Motor neuron (in vitro differentiated cells): ENCODE data around the gene MFSD6. TPM values are rescaled to one million over a fixed set of nuclear protein-coding genes. Genes with fewer than 3 reads are reported as not detected.
A peak's percentile ranks its signal among the peaks of the same experiment; 100 is the strongest.

ENCODE experiments used
- ATAC-seq, 8 experiments: fragments of 200-7000 bp; cut with Tn5 transposase; replicated peaks in 6 of 8; 2 replicates each; pipeline ENCODE4 v1.8.0; 2021; ENCODE audit warnings: mild to moderate bottlenecking in 8 of 8, moderate library complexity in 8 of 8
- H3K27ac ChIP-seq, 2 donors: fragments of 250-450 bp; sonication (Bioruptor Pico); 2 replicates each; pipeline ENCODE4 v1.9.0; 2021; ENCODE audit warnings: antibody characterized with exemption in 2 of 2, mild to moderate bottlenecking in 2 of 2, moderate library complexity in 1 of 2
- H3K4me1 ChIP-seq, 2 donors: fragments of 250-450 bp; sonication (Bioruptor Pico); replicated peaks in 1 of 2; 2 replicates each; pipeline ENCODE4 v1.6.1; 2021; ENCODE audit warnings: antibody characterized with exemption in 2 of 2, mild to moderate bottlenecking in 2 of 2, moderate library complexity in 1 of 2
- H3K4me3 ChIP-seq, 5 donors: fragments of 250-450 bp; sonication (Bioruptor Pico); 2 replicates each; pipeline ENCODE4 v1.9.0; 2021; ENCODE audit warnings: antibody characterized with exemption in 5 of 5, mild to moderate bottlenecking in 5 of 5, moderate library complexity in 4 of 5
- WGBS, 10 experiments: fragments of 450-650 bp; shearing (Covaris generic); methylation state at CpG; one replicate each; pipeline ENCODE4 v1.0.0; 2022; 5-methylcytosine and 5-hydroxymethylcytosine counted together
- in situ Hi-C, 9 experiments: fragments of 400-800 bp; cut with MboI; loops; one replicate each; pipeline ENCODE4 v1.15.0; 2021; ENCODE audit warnings: low sequenced_read_pairs in 9 of 9, low pct_unique_long_range_greater_than_20kb in 2 of 9; ENCODE audit not compliant: unreplicated experiment in 9 of 9
- total RNA-seq, 8 experiments: library from RNA; unstranded; fragments of 300-600 nt; gene quantifications; 2 replicates each; pipeline versions ENCODE4 v1.2.3 to v1.2.4, GENCODE V29; 2022

The MFSD6 gene
- total RNA-seq, 8 experiments from 2014 or later: 3.9 to 21.7 (median 12.4) TPM

- ATAC-seq: peak in 2 of 8 experiments; percentile 7 to 8
- in situ Hi-C loops: loop anchor here in 1 of 9 experiments (25.0 kb wide), 1 partner anchor 133 kb away; no protein-coding TSS in a partner anchor
- WGBS, 10 experiments: 60 to 100% (median 88%) methylated on average over 1 to 6 of the region's 6 CpGs; no CpG with 5 or more reads in 3 of the 10 experiments
- Histone ChIP-seq H3K4me1 (no peaks in the 10 kb centered on the region), H3K4me3 (no peak overlapping the region), H3K27ac (no peak overlapping the region)
These were observed 29.3 kb upstream of the MFSD6 start for GRCh38 chr2:190378880-190379237.

DNA sequence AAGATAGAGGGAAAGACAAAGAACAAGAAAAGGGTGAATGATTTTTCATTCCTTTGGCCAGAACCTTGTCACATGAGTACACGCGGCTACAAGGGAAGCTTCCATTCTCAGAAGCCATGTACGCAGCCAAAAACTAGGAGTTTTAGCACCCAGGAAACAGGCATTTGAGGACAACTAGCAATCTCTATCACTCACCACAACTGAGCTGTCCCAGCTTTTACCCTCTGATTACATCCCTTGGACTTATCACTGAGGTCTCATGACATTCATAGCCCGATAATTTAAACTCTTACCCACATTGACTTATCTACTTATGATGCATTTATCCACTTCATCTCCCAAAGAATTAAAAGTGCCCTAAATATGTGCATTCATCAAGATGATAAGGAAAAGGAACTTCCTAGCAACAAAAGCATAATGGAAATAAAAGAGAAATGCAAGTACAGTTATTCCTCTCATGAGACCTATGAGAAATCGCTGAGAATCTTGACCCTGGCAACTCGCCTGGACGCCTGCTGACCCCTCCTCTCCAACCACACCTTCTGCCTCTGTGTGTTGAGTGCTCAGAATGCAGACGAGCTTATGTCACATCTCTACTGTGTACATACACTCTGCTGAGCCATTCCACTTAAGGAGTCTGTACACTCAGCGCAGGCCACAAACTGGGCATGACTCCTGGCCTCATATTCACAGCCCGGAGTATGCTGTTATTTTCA lies 28.7 kb upstream of the MFSD6 start:
- H3K27ac ChIP-seq: no peak overlapping the region
- in situ Hi-C loops: loop anchor here in 1 of 9 experiments (25.0 kb wide), 1 partner anchor 133 kb away; no protein-coding TSS in a partner anchor
- ATAC-seq: peak; percentile 42 to 99 (median 72)
- WGBS, 10 experiments: 22 to 92% (median 71%) methylated on average over 1 to 7 of the region's 10 CpGs; no CpG with 5 or more reads in 1 of the 10 experiments
- H3K4me1 ChIP-seq: no peaks in the 10 kb centered on the region
- H3K4me3 ChIP-seq: no peak overlapping the region

DNA sequence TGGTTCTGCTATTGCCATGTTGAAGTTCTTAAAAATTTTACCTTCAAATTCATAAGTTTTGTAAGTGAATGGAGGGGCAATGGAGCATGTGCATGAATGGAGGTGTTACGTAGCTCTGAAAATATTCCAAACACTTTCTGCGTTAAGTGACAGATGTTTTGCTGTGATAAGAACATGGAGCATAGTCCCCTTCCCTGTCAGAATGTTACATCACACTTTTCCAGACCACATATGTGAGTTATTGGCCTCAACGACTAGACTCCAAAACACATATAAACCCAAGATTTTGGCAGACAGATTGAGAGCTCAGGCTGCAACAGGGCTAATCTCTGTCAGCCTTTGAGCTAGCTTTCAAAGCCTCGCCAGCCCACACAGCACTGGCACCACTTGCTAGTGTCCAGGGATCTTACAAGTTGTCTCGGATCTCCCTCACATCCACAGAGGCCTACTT lies 27.2 kb upstream of the MFSD6 start:
- H3K4me3 ChIP-seq: no peak overlapping the region
- H3K4me1 ChIP-seq: no peaks in the 10 kb centered on the region
- ATAC-seq: no peak
- no peak overlapping the region for H3K27ac ChIP-seq
- 60 to 100% (median 78%) methylated on average over 1 to 5 of the region's 5 CpGs; no CpG with 5 or more reads in 2 of the 10 experiments for WGBS, 10 experiments
- in situ Hi-C loops: loop anchor here in 1 of 9 experiments (25.0 kb wide), 1 partner anchor 131 kb away; no protein-coding TSS in a partner anchor

DNA sequence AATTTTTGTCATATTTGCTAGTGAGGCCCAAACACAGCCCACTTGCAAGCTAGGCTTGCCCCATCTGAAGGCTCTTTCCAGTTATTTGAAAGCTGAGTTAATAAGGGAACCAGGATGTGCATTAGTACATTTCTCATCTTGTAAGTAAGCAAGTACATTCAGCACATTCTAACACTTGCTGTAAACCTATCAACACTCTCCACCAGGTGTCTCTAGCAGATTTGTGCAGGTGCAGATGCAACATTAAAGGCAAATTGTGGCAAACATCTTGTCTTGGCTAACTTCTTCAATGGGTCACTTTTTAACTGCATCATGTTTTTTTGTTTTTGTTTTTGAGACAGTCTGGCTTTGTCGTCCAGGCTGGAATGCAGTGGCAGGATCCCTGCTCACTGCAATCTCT lies 25.3 kb upstream of the MFSD6 start:
- Histone ChIP-seq H3K4me1 (no peaks in the 10 kb centered on the region), H3K4me3 (no peak overlapping the region), H3K27ac (no peak overlapping the region)
- ATAC-seq: peak in 2 of 8 experiments; percentile 21 to 62
- WGBS, 10 experiments: 50 to 100% (median 73%) methylated on average over 1 of the region's 1 CpG; no CpG with 5 or more reads in 6 of the 10 experiments
- in situ Hi-C loops: loop anchor here in 1 of 9 experiments (25.0 kb wide), 1 partner anchor 129 kb away; no protein-coding TSS in a partner anchor

DNA sequence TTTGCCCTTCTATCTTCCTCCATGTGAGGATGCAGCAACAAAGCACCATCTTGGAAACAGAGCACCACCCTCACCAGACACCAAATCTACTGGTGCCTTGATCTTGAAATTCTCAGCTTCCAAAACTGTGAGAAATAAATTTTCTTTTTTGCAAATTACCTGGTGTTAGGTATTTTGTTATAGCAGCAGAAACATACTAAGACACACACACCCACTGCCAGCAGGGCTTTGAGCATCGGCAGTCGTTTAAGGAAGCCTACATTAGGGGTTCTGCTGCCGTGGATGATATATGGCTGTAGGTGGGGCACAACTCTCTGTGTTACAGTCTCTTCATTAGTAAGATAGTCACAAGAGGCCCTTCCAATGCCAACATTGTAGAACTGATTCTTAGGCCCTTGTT lies 20.7 kb upstream of the MFSD6 start:
- Histone ChIP-seq H3K4me1 (no peaks in the 10 kb centered on the region), H3K4me3 (no peak overlapping the region), H3K27ac (no peak overlapping the region)
- 70 to 100% (median 86%) methylated on average over 2 to 3 of the region's 3 CpGs; no CpG with 5 or more reads in 5 of the 10 experiments for WGBS, 10 experiments
- ATAC-seq: no peak
- in situ Hi-C loops: loop anchor here in 1 of 9 experiments (25.0 kb wide), 1 partner anchor 125 kb away; no protein-coding TSS in a partner anchor

DNA sequence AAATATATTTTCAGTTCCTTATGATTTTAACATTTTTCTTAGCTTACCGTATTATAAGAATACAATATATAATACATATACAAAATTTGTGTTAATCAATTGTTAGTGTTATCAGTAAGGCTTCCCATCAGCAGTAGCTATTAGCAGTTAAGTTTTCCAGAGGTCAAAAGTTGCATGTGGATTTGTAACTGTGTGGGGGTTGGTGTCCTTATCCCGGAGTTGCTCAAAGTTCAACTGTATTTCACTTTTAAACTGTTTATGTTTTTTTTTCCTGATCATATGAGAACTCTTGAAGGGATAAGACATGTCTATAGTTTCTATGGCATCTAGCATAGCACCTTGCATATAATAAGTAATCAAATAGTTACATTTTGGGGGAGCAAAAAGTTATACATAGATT lies 11.9 kb upstream of the MFSD6 start:
- no peak for ATAC-seq
- in situ Hi-C loops: loop anchor here in 1 of 9 experiments (25.0 kb wide), 1 partner anchor 116 kb away; no protein-coding TSS in a partner anchor
- H3K27ac ChIP-seq: no peak overlapping the region
- WGBS, 10 experiments: 0 to 100% (median 76%) methylated on average over 1 to 2 of the region's 2 CpGs
- H3K4me3 ChIP-seq: no peak overlapping the region
- H3K4me1 ChIP-seq: no peaks in the 10 kb centered on the region

DNA sequence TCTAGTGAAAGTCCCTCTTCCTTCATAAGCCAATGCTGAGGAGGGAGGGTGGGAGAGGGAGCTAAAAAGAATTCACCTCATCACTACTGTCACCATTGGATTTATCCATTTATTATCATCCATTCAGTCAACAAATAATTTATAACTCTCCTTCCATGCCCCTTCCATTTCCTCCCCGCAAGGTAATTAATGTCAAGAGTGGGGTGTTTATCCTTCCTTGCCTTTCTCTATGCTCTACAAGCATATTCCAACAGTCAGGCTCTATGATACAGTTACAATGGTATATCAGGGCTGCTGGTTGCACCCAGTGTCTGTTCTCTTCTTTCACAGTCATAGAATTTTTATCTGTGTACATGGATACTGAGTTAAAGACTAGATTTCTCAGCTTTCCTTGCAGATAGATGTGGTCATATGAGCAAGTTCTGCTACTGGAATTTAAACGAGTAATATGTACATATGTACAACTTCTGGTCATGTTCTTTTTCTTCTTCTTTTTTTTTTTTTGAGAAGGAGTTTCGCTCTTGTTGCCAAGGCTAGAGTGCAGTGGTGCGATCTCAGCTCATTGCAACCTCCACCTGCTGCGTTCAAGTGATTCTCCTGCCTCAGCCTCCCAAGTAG lies 5.1 kb upstream of the MFSD6 start:
- WGBS, 10 experiments: 25 to 100% (median 64%) methylated on average over 2 to 4 of the region's 5 CpGs
- Histone ChIP-seq H3K27ac (no peak overlapping the region), H3K4me3 (no peak overlapping the region)

GRCh38 chr2:190404487-190404886 lies 3.7 kb upstream of the MFSD6 start:
- no peak overlapping the region for H3K27ac ChIP-seq
- peak in 2 of 8 experiments; percentile 5 to 7 for ATAC-seq
- in situ Hi-C loops: no loop called here
- H3K4me3 ChIP-seq: no peak overlapping the region
- H3K4me1 ChIP-seq: peaks cover under 1 to 7% of the 10 kb centered on the region in 2 donors

More for the DNA sequence above, 5.1 kb upstream of the MFSD6 start:
- in situ Hi-C loops: no loop called here
- peak in 2 of 8 experiments; percentile 55 to 66 for ATAC-seq
- peaks cover 0 to 4% of the 10 kb centered on the region in 2 donors for H3K4me1 ChIP-seq

DNA sequence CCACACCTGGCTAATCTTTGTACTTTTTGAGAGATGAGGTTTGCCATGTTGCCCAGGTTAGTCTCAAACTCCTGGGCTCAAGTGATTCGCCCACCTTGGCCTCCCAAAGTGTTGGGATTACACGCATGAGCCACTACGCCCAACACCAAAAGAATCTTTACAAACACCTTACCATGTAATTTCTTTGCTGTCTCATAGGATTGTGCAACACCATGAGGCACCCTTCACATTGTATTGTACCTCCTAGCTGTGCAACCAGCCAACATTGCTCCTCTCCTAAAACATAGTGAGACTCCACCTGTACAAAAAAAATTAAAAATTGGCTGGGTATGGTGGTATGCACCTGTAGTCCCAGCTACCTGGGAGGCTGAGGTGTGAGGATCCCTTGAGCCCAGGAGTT lies 3.1 kb upstream of the MFSD6 start:
- Histone ChIP-seq H3K4me3 (no peak overlapping the region), H3K4me1 (peaks cover 3 to 12% of the 10 kb centered on the region in 2 donors), H3K27ac (no peak overlapping the region)
- 82 to 97% (median 90%) methylated on average over 2 to 3 of the region's 3 CpGs; no CpG with 5 or more reads in 5 of the 10 experiments for WGBS, 10 experiments
- in situ Hi-C loops: no loop called here
- ATAC-seq: no peak

DNA sequence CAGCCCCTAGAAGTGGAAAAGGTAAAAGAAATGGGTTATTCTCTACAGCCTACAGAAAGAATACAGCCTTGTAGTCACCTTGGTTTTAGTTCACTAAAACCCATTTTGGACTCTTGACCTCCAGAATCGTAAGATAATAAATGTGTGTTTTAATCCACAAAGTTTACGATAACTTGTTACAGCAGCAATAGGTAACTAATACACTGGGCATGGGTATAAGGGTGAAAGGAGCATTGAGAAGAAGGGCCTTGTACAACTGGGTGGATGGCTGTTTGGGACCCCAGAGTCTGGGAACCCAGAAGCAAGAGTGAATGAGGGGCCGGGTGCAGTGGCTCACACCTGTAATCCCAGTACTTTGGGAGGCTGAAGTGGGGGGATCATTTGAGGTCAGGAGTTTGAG lies 2.2 kb upstream of the MFSD6 start:
- Histone ChIP-seq H3K27ac (no peak overlapping the region), H3K4me1 (peaks cover 3 to 17% of the 10 kb centered on the region in 2 donors), H3K4me3 (no peak overlapping the region)
- ATAC-seq: no peak
- 67 to 100% (median 89%) methylated on average over 1 to 3 of the region's 3 CpGs; no CpG with 5 or more reads in 2 of the 10 experiments for WGBS, 10 experiments
- in situ Hi-C loops: no loop called here

DNA sequence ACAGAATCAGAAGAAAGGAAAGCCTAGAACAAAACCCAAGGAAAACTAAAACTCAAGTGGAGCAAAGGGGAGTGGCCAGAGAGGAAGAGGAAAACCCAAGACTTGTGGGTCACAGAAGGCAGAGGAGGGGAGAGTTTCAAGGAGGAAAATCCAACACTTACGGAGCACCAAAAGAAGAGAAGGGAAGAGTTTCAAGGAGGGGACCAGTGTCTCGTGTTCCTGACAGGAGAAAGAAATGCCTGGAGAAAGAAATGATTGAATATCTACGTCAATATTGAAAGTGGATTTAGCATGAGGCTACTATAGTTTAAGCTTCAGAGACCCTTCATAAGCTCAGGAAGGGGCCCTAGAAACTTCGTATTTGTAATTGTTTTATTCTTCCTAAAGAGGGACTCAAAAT lies 1.4 kb upstream of the MFSD6 start:
- in situ Hi-C loops: no loop called here
- 68 to 100% (median 84%) methylated on average over 2 to 4 of the region's 4 CpGs for WGBS, 10 experiments
- no peak for ATAC-seq
- Histone ChIP-seq H3K27ac (no peak overlapping the region), H3K4me1 (peaks cover 3 to 17% of the 10 kb centered on the region in 2 donors), H3K4me3 (no peak overlapping the region)

GRCh38 chr2:190407246-190407661 lies 901 bp upstream of the MFSD6 start:
- no peak overlapping the region for H3K27ac ChIP-seq

More at GRCh38 chr2:190407246-190407661, 901 bp upstream of the MFSD6 start:
- Histone ChIP-seq H3K4me3 (peak overlapping the region; percentile 62 to 94 (median 81)), H3K4me1 (peaks cover 3 to 17% of the 10 kb centered on the region in 2 donors)
- in situ Hi-C loops: no loop called here
- no peak for ATAC-seq
- 10 to 87% (median 39%) methylated on average over 4 to 11 of the region's 11 CpGs for WGBS, 10 experiments
